GM12878 (cell line): ENCODE measurements around the gene PHF21B. TPM values are rescaled to one million over a fixed set of nuclear protein-coding genes. Genes with fewer than 3 reads are reported as not detected.

Experiments used
- ATAC-seq: fragments of 200-7000 bp; cut with Tn5 transposase; 3 replicates; pipeline ENCODE4 v1.9.1; 2020; ENCODE audit warnings: mild to moderate bottlenecking, moderate library complexity
- BruUV-seq: library from RNA; stranded (reverse); fragments of 400-500 nt; replicated peaks from 2 replicates; lab custom pipeline; 2021; lab: Mats Ljungman, UMichigan
- CTCF ChIA-PET: fragments of 300-600 bp; sonication (Branson Sonifier 250); formaldehyde crosslinking; extraction: SDS; loops from one replicate; lab custom pipeline; 2021; ENCODE audit warnings: inconsistent platforms; lab: Yijun Ruan, JAX
- POLR2A ChIA-PET: fragments of 350-600 bp; formaldehyde crosslinking; extraction: SDS; loops from one replicate; lab custom pipeline; 2021; ENCODE audit warnings: inconsistent platforms; lab: Charles Lee
- RAD21 ChIA-PET: fragments of 300-600 bp; sonication (Branson Sonifier 250); formaldehyde crosslinking; loops from one replicate; lab custom pipeline; 2023; ENCODE audit warnings: antibody characterized with exemption; ENCODE audit not compliant: unreplicated experiment; lab: Charles Lee
- SMC1A ChIA-PET: fragments of 300-600 bp; sonication (Branson Sonifier 250); formaldehyde crosslinking; loops from one replicate; lab custom pipeline; 2023; ENCODE audit not compliant: unreplicated experiment, uncharacterized antibody; lab: Charles Lee
- DNase-seq: peaks from one replicate; pipeline ENCODE4 v3.0.0-alpha.2; 2011; ENCODE audit warnings: low read depth, low spot score
- FAIRE-seq: peaks from 3 replicates; lab custom pipeline; 2011; peaks lifted over from hg19 to GRCh38; lab: Jason Lieb, UNC
- H2AFZ ChIP-seq: 2 replicates; pipeline ENCODE4 v1.6.0; 2011; ENCODE audit warnings: low read depth, low read length, control low read depth; ENCODE audit not compliant: control insufficient read depth
- H3K27ac ChIP-seq: 2 replicates; pipeline ENCODE4 v1.5.1; 2011; ENCODE audit warnings: control low read depth; ENCODE audit not compliant: control insufficient read depth, insufficient read depth
- H3K27me3 ChIP-seq, 2 experiments: replicated peaks in 1 of 2; 2 replicates each; pipeline versions ENCODE4 v1.6.0 to v1.6.1; 2011; ENCODE audit warnings: low read length in 1 of 2; ENCODE audit not compliant: control insufficient read depth in 2 of 2, insufficient read depth in 2 of 2
- H3K36me3 ChIP-seq, 2 experiments: 2 replicates each; pipeline ENCODE4 v1.5.1; 2011; ENCODE audit warnings: low read length in 1 of 2; ENCODE audit not compliant: control insufficient read depth in 2 of 2, insufficient read depth in 2 of 2
- H3K4me1 ChIP-seq: 2 replicates; pipeline ENCODE4 v1.6.1; 2011; ENCODE audit warnings: mild to moderate bottlenecking, low read length, moderate library complexity, mixed read lengths; ENCODE audit not compliant: control insufficient read depth, insufficient read depth
- H3K4me2 ChIP-seq: 2 replicates; pipeline ENCODE4 v1.6.0; 2011; ENCODE audit warnings: control low read depth; ENCODE audit not compliant: control insufficient read depth, insufficient read depth
- H3K4me3 ChIP-seq: fragments of 200-600 bp; sonication (generic); 2 replicates; pipeline ENCODE4 v1.5.1; 2016
- H3K79me2 ChIP-seq: 2 replicates; pipeline ENCODE4 v1.6.0; 2011; ENCODE audit warnings: low read length; ENCODE audit not compliant: control insufficient read depth, insufficient read depth
- H3K9ac ChIP-seq: 2 replicates; pipeline ENCODE4 v1.8.0; 2011; ENCODE audit warnings: low read length, control low read depth, mixed read lengths; ENCODE audit not compliant: control insufficient read depth, insufficient read depth
- H3K9me3 ChIP-seq: replicated peaks from 3 replicates; pipeline ENCODE4 v1.5.1; 2011; ENCODE audit warnings: mild to moderate bottlenecking, low read length; ENCODE audit not compliant: control insufficient read depth, insufficient read depth
- H4K20me1 ChIP-seq: 2 replicates; pipeline ENCODE4 v1.6.0; 2011; ENCODE audit not compliant: control insufficient read depth, insufficient read depth
- LARP7 ChIP-seq: fragments of 450-650 bp; IDR thresholded peaks from 2 replicates; pipeline ENCODE4 v1.6.1; 2017; ENCODE audit warnings: mild to moderate bottlenecking
- NFYA ChIP-seq: IDR thresholded peaks from 2 replicates; pipeline ENCODE4 v1.6.1; 2011; ENCODE audit warnings: low read depth, mild to moderate bottlenecking, low read length, improper control_type of control experiment, borderline replicate concordance
- SPI1 ChIP-seq: IDR thresholded peaks from 2 replicates; pipeline ENCODE4 v1.6.1; 2011; ENCODE audit warnings: low read depth, mild to moderate bottlenecking, low read length, moderate library complexity, borderline replicate concordance; ENCODE audit not compliant: insufficient read depth
- STAT3 ChIP-seq: IDR thresholded peaks from 2 replicates; pipeline ENCODE4 v1.6.1; 2011; ENCODE audit warnings: low read depth, low read length, improper control_type of control experiment
- SUZ12 ChIP-seq: fragments of 200-600 bp; sonication (generic); IDR thresholded peaks from one replicate; pipeline ENCODE4 v1.6.1; 2018; ENCODE audit warnings: antibody characterized with exemption, mild to moderate bottlenecking; ENCODE audit not compliant: unreplicated experiment
- YY1 ChIP-seq: IDR thresholded peaks from 2 replicates; pipeline ENCODE4 v1.6.1; 2011; ENCODE audit warnings: low read depth, mild to moderate bottlenecking, low read length
- WGBS: methylation state at CpG from one replicate; pipeline ENCODE4 v1.1.6; 2016; ENCODE audit warnings: low lambda C conversion rate; ENCODE audit not compliant: insufficient replicate concordance, insufficient coverage; ENCODE audit errors: missing lambda C conversion rate; 5-methylcytosine and 5-hydroxymethylcytosine counted together
- in situ Hi-C: fragments of 300-500 bp; cut with MboI; formaldehyde crosslinking; loops from 9 replicates; pipeline ENCODE4 v1.14.3; 2018; ENCODE audit warnings: mixed read lengths
- intact Hi-C: fragments of 100-400 bp; cut with micrococcal nuclease; formaldehyde crosslinking; loops from one replicate; pipeline ENCODE4 v1.14.2; 2022; ENCODE audit not compliant: unreplicated experiment
- polyA plus RNA-seq, 11 experiments: library from polyadenylated mRNA; depleted of rRNA in 4 of 11; unstranded in 6 of 11; stranded (reverse) in 5 of 11; fragments of >200 nt; fragmentation: Nextera tagmentation in 4 of 11; fragmentation: Illumina TruSeq in 1 of 11; extraction: Ambion mirVana in 4 of 11; extraction: Trizol in 1 of 11; gene quantifications; 1 replicate in 1 of 11; 2 replicates in 10 of 11; pipeline versions ENCODE4 v1.2.1 to v1.2.3, GENCODE V29; 2011 to 2016; ENCODE audit warnings: inconsistent platforms in 2 of 11, missing spikeins in 2 of 11, low read depth in 1 of 11
- total RNA-seq, 4 experiments: library from RNA; depleted of rRNA in 3 of 4; stranded (reverse); fragments of >200 nt in 3 of 4; fragmentation: Illumina TruSeq in 1 of 4; extraction: Trizol in 1 of 4; gene quantifications; 2 replicates each; pipeline versions ENCODE4 v1.2.1 to v1.2.3, GENCODE V29; 2013 to 2021
- TF ChIP-seq, protein P1 (sequence below): fragments of 450-650 bp; IDR thresholded peaks from 2 replicates; pipeline ENCODE4 v1.6.1; 2017; ENCODE audit warnings: mild to moderate bottlenecking, moderate library complexity

PHF21B gene
- total and polyA plus RNA-seq, 10 of the 15 experiments (the other 5 are each of a cell fraction or from before 2014, with no cell fraction given) = 0.03 to 0.35 TPM; not detected in 8

DNA sequence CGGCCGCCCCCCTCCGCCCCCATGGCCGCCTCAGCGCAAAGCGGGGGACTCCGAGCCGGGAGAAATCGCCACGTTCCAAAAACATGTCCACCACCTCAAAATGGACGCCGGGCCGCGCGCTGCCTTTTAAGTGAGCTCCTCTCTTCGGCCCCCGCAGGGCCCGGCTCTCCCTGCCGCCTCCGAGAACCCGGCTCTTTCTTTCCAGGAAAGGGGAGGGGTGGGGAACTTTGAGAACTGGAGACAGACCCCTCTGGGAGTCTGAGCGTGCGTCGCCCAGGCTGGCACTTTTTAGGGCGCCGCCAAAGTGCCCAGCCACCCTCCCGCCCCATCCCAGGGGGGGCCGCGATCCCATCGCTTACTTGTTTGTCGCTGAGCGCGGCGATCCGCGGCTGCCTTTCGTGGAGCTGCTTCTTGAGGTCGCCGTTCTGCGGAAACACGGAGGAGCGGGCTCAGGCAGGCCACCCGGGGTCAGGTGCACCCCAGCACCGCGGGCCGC is 1.6 kb downstream of the PHF21B start:
- H3K27me3 ChIP-seq = peaks cover 0 to 1% of the 10 kb centered on the region in 2 experiments
- peak overlapping the region; percentile 25; the same call in 1 of the 2 replicates for H3K4me2 ChIP-seq
- RAD21 ChIA-PET = no interaction called here
- H2AFZ ChIP-seq = no peak overlapping the region
- no peak for DNase-seq
- no peaks in the 10 kb centered on the region for H3K36me3 ChIP-seq
- no peak for ATAC-seq
- TF ChIP-seq, protein P1, sequence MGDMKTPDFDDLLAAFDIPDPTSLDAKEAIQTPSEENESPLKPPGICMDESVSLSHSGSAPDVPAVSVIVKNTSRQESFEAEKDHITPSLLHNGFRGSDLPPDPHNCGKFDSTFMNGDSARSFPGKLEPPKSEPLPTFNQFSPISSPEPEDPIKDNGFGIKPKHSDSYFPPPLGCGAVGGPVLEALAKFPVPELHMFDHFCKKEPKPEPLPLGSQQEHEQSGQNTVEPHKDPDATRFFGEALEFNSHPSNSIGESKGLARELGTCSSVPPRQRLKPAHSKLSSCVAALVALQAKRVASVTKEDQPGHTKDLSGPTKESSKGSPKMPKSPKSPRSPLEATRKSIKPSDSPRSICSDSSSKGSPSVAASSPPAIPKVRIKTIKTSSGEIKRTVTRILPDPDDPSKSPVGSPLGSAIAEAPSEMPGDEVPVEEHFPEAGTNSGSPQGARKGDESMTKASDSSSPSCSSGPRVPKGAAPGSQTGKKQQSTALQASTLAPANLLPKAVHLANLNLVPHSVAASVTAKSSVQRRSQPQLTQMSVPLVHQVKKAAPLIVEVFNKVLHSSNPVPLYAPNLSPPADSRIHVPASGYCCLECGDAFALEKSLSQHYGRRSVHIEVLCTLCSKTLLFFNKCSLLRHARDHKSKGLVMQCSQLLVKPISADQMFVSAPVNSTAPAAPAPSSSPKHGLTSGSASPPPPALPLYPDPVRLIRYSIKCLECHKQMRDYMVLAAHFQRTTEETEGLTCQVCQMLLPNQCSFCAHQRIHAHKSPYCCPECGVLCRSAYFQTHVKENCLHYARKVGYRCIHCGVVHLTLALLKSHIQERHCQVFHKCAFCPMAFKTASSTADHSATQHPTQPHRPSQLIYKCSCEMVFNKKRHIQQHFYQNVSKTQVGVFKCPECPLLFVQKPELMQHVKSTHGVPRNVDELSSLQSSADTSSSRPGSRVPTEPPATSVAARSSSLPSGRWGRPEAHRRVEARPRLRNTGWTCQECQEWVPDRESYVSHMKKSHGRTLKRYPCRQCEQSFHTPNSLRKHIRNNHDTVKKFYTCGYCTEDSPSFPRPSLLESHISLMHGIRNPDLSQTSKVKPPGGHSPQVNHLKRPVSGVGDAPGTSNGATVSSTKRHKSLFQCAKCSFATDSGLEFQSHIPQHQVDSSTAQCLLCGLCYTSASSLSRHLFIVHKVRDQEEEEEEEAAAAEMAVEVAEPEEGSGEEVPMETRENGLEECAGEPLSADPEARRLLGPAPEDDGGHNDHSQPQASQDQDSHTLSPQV = no peak
- TF ChIP-seq LARP7 = no peak
- TF ChIP-seq NFYA = no peak
- 0 out of 2 replicates have a peak, but pooled peaks have one; percentile 4 for TF ChIP-seq YY1
- no peak for TF ChIP-seq SPI1
- no peak for TF ChIP-seq STAT3
- peak; percentile 72 for TF ChIP-seq SUZ12
- 21% methylated on average over 27 of the region's 46 CpGs for WGBS
- BruUV-seq = no TSS peak
- H3K27ac ChIP-seq = no peak overlapping the region
- H3K9ac ChIP-seq = no peak overlapping the region
- intact Hi-C loops (no loop called here), in situ Hi-C loops (no loop called here)
- no peaks in the 10 kb centered on the region for H3K9me3 ChIP-seq
- CTCF ChIA-PET = interaction anchor here (0.6 kb wide), 1 partner anchor 119 kb away, joined by 3 read pairs; no protein-coding TSS in a partner anchor
- H3K79me2 ChIP-seq = no peaks in the 10 kb centered on the region
- POLR2A ChIA-PET = no interaction called here
- SMC1A ChIA-PET = no interaction called here
- no peaks in the 10 kb centered on the region for H3K4me1 ChIP-seq
- 0 out of 2 replicates have a peak overlapping the region, but pooled peaks have one; percentile 11 for H3K4me3 ChIP-seq
- no peaks in the 10 kb centered on the region for H4K20me1 ChIP-seq
- no peak for FAIRE-seq
